ENCODE data around the gene ATP5F1D. TPM values are rescaled to one million over a fixed set of nuclear protein-coding genes. Genes with fewer than 3 reads are reported as not detected.
A peak's percentile ranks its signal among the peaks of the same experiment; 100 is the strongest.

ATP5F1D gene
- total RNA-seq, 1 donor from 2014 or later, result 172 TPM

DNA sequence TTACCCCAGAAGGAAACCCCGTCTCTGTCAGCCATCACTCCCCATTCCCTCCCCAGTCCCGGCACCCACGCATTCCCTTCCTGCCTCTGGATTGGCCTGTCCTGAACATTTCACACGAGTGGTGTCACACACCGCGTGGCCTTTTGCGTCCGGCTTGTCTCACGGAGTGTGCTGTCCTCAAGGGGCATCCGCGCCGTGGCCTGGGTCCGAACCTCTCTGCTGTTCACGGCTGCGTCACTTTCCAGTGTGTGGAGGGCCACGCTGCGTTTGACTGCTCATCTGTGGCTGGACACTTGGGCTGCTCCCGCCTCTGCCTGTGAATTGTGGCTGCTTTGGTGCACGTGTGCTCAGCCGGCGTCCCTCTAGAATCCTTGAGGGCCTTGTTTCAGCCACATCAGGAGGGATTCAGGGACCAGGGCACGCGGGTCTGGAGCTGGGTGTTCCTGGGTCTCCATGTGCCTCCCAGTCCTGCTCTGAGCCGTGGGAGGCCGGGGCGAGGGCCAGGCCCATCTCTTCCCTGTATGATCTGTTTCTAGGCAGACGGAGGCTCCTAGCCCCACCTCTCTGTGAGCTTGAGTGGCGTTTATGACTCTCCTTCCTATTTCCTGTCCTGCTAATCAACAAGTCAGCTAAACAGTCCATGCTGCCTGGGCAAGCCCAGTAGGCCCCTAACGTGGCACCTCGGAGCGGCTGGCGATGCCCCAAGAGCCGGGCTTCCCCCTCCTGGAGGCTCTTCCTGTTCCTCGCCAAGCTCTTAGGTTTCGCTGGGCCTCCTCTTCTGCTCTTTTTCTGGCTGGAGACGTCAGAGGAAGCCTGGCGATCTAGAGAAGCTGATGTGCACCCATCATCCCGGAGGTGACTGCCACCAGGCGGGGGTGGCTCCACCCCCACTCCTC is 27.9 kb upstream of the ATP5F1D start:
- ChIA-PET POLR2A (interaction anchor here (0.8 to 1.5 kb wide), 7 partner anchors 9 to 230 kb away, joined by 3 to 11 read pairs (median 4); partner anchors contain the start of genes ARHGAP45, CIRBP and WDR18), CTCF (interaction anchor here (1.4 to 1.8 kb wide), 2 partner anchors 30 to 100 kb away, joined by 5 read pairs; no protein-coding TSS in a partner anchor)
- DNase-seq, result no peak

DNA sequence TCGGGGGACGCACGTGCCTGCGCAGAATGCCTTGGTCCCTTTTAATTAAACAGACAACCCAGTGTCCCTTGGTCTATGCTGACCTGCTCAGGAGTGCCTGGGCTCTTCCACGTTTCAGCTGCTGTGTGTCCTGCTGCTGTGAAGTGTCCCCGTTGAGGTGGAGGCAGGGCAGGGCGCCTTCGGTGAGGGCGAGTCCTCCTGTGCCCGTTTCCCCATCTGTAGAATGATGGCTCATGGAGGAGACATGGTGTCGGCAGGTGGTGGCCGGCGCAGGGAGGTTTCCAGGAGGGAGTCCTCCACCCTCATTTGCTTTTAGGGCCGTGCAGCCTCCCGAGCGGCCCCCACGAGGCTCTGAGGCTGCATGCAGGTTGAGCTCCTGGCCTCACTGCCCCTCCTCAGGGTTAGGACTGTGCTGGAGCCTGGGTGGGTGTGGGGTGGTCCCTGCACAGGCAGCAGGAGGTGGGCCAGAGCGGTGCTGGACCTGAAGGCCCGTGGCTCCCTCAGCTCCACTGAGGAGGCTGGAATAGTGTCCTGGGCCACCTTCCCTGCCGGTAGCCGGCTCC is 27.2 kb upstream of the ATP5F1D start:
- intact Hi-C loops (cut with micrococcal nuclease), result no loop called here
- DNase-seq, result no peak
- peak overlapping the region; percentile 83 for H3K27ac Mint-ChIP-seq
- H3K4me3 Mint-ChIP-seq, result no peak overlapping the region
- H3K27me3 Mint-ChIP-seq, result no peaks in the 10 kb centered on the region
- CTCF ChIA-PET, result interaction anchor here (1.4 to 1.8 kb wide), 2 partner anchors 30 to 101 kb away, joined by 5 read pairs; no protein-coding TSS in a partner anchor
- peaks cover 28% of the 10 kb centered on the region for H3K4me1 Mint-ChIP-seq
- peaks cover 37% of the 10 kb centered on the region for H3K36me3 Mint-ChIP-seq (ENCODE audit: low read depth)
- no peaks in the 10 kb centered on the region for H3K9me3 Mint-ChIP-seq
- ATAC-seq (ENCODE audit: low read depth), result no peak
- POLR2A ChIA-PET, result interaction anchor here (0.8 to 1.5 kb wide), 7 partner anchors 10 to 230 kb away, joined by 3 to 11 read pairs (median 4); partner anchors contain the start of genes ARHGAP45, CIRBP and WDR18
- TF ChIP-seq, protein P1, sequence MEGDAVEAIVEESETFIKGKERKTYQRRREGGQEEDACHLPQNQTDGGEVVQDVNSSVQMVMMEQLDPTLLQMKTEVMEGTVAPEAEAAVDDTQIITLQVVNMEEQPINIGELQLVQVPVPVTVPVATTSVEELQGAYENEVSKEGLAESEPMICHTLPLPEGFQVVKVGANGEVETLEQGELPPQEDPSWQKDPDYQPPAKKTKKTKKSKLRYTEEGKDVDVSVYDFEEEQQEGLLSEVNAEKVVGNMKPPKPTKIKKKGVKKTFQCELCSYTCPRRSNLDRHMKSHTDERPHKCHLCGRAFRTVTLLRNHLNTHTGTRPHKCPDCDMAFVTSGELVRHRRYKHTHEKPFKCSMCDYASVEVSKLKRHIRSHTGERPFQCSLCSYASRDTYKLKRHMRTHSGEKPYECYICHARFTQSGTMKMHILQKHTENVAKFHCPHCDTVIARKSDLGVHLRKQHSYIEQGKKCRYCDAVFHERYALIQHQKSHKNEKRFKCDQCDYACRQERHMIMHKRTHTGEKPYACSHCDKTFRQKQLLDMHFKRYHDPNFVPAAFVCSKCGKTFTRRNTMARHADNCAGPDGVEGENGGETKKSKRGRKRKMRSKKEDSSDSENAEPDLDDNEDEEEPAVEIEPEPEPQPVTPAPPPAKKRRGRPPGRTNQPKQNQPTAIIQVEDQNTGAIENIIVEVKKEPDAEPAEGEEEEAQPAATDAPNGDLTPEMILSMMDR (IDR thresholded peaks at IDR 0.05), result no peak

More for the DNA sequence above, 27.9 kb upstream of the ATP5F1D start:
- Mint-ChIP-seq H3K36me3 (ENCODE audit: low read depth) (peaks cover 37% of the 10 kb centered on the region), H3K27ac (peak overlapping the region; percentile 83), H3K9me3 (no peaks in the 10 kb centered on the region), H3K4me1 (peaks cover 32% of the 10 kb centered on the region), H3K27me3 (no peaks in the 10 kb centered on the region), H3K4me3 (peak overlapping the region; percentile 67)
- intact Hi-C loops (cut with micrococcal nuclease), result no loop called here
- ATAC-seq (ENCODE audit: low read depth), result peak; percentile 77
- TF ChIP-seq, protein P1 (IDR thresholded peaks at IDR 0.05), result no peak

DNA sequence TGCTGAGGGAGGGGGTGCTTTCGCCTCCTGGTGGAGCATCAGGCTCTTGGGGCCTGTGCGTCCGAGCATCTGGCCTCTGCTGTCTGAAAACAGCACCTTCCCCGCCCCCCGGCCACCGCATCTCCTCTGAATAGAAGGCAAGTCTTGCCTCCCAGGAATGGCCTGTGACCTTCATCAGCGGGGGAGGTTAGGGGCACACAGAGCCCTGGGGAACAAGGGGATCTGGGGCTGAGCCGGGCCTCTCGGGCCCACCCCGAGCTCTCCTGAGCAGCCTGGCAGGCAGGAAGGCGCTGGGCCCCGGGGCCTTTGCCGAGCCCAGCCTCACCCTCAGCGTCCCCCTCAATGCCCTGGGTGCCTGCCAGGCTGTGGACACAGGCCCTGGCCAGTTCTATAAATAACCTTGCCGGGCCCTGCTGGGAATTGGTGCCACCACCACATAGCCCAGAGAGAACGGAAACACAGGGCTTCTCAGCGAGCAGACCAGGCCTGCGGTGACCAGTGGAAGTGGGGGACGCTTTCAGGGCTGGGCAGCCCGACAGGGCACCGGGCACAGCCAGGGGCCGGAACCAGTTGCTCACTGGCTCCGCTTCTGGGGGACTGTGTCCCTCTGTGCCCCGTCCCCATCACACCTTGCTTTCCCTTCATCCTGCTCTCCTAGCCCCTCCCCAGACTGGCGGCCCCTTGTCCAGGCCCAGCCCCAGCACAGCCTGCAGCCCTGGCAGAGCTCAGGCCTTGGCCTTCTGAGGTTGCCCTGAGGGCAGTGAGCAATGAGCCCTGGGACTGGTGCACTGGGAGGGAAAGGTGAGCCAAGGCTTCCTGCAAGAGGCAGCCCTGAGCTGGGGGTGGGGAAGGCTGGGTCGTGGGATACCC is 26.5 kb upstream of the ATP5F1D start:
- TF ChIP-seq, protein P1 (IDR thresholded peaks at IDR 0.05), result no peak
- Mint-ChIP-seq H3K4me3 (no peak overlapping the region), H3K9me3 (no peaks in the 10 kb centered on the region), H3K36me3 (ENCODE audit: low read depth) (peaks cover 34% of the 10 kb centered on the region), H3K27ac (peak overlapping the region; percentile 53), H3K27me3 (no peaks in the 10 kb centered on the region), H3K4me1 (peaks cover 23% of the 10 kb centered on the region)
- POLR2A ChIA-PET, result interaction anchor here (1.0 to 1.5 kb wide), 2 partner anchors 21 to 54 kb away, joined by 3 to 11 read pairs; partner anchors contain the start of gene CIRBP
- CTCF ChIA-PET, result interaction anchor here (1.4 kb wide), 1 partner anchor 102 kb away, joined by 5 read pairs; no protein-coding TSS in a partner anchor
- no peak for DNase-seq
- intact Hi-C loops (cut with micrococcal nuclease), result no loop called here
- no peak for ATAC-seq (ENCODE audit: low read depth)

DNA sequence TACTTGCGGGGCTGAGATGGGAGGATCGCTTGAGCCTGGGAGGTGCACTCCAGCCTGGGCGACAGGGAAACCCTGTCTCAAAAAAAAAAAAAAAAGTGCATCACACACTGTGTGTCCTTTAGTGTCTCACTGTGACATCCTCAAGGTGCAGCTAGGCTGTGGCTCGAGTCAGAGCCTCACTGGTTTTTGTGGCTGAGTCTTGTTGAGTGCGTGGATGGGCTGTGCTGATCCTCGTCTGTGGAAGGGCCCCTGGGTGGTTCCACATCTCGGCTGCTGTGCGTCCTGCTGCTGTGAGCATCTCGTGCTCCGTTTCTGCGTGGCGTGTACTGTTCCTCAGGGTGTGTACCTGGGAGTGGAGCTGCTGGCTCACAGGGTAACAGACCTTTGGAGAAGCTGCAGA is 24.8 kb upstream of the ATP5F1D start:
- no peak overlapping the region for H3K4me3 Mint-ChIP-seq
- intact Hi-C loops (cut with micrococcal nuclease), result no loop called here
- ChIA-PET CTCF (interaction anchor here (0.9 kb wide), 1 partner anchor 27 kb away, joined by 3 read pairs; no protein-coding TSS in a partner anchor), POLR2A (interaction anchor here (1.3 kb wide), 1 partner anchor 52 kb away, joined by 5 read pairs; the partner anchor contains the start of gene CIRBP)
- DNase-seq, result no peak
- no peaks in the 10 kb centered on the region for H3K27me3 Mint-ChIP-seq
- H3K36me3 Mint-ChIP-seq (ENCODE audit: low read depth), result peaks cover 29% of the 10 kb centered on the region
- peaks cover 15% of the 10 kb centered on the region for H3K4me1 Mint-ChIP-seq
- TF ChIP-seq, protein P1 (IDR thresholded peaks at IDR 0.05), result no peak
- ATAC-seq (ENCODE audit: low read depth), result no peak
- no peak overlapping the region for H3K27ac Mint-ChIP-seq
- H3K9me3 Mint-ChIP-seq, result no peaks in the 10 kb centered on the region
